ENCODE results near the gene PTTG1IP.

GRCh38 chr21:44846224-44846484 lies 27.3 kb downstream of the PTTG1IP start:
- TF ChIP-seq YY1 (IDR thresholded peaks at IDR 0.05; ENCODE audit: insufficient read depth, insufficient read length) (no peak), SUZ12 (IDR thresholded peaks at IDR 0.05; ENCODE audit: extremely low read depth, insufficient read depth, insufficient read length) (no peak)
